Measurements from ENCODE around the gene TREX2. TPM values are rescaled to one million over a fixed set of nuclear protein-coding genes. Genes with fewer than 3 reads are reported as not detected.

The TREX2 gene
- polyA plus RNA-seq, 1 of the 3 experiments (the other 2 are of a cell fraction): 0.76 TPM

- TF ChIP-seq JUND (IDR thresholded peaks at IDR 0.05) (no peak), USF2 (IDR thresholded peaks at IDR 0.05; ENCODE audit: borderline replicate concordance, low read depth, low read length) (no peak), USF1 (IDR thresholded peaks at IDR 0.05; ENCODE audit: borderline replicate concordance, low read depth) (no peak)
Observed at GRCh38 chrX:153395613-153396319, 50.1 kb downstream of the TREX2 start (continued).

GRCh38 chrX:153394612-153395011 lies 51.2 kb downstream of the TREX2 start:
- peaks cover 21% of the 10 kb centered on the region for H3K27me3 ChIP-seq (ENCODE audit: insufficient read depth)
- no peaks in the 10 kb centered on the region for H3K36me3 ChIP-seq (replicated peaks in 1 of 2; ENCODE audit: control insufficient read depth in 1 of 2, insufficient read depth in 2 of 2, low read length in 1 of 2)
- no peak overlapping the region for H3K4me2 ChIP-seq
- no peaks in the 10 kb centered on the region for H3K9me3 ChIP-seq
- H3K9me2 ChIP-seq: no peaks in the 10 kb centered on the region
- no peak overlapping the region for H2AFZ ChIP-seq (ENCODE audit: low read depth)
- DNase-seq: no peak
- H3K9ac ChIP-seq: no peak overlapping the region
- H4K20me1 ChIP-seq (ENCODE audit: insufficient read depth): no peaks in the 10 kb centered on the region
- no peak overlapping the region for H3K27ac ChIP-seq (ENCODE audit: low read depth in 2 of 2, low read length in 1 of 2)
- no peak for TF ChIP-seq TAF1 (IDR thresholded peaks at IDR 0.05; ENCODE audit: borderline replicate concordance, low read depth, low read length)
- TF ChIP-seq RCOR1 (IDR thresholded peaks at IDR 0.05; ENCODE audit: low read length): no peak
- no peak for TF ChIP-seq RXRA (IDR thresholded peaks at IDR 0.05; ENCODE audit: borderline replicate concordance, low read depth)
- TF ChIP-seq FOXJ3 (CRISPR knock-in tag; IDR thresholded peaks at IDR 0.05): no peak
- no peak for TF ChIP-seq USF2 (IDR thresholded peaks at IDR 0.05; ENCODE audit: borderline replicate concordance, low read depth, low read length)
- TF ChIP-seq TEAD4 (IDR thresholded peaks at IDR 0.05; ENCODE audit: borderline replicate concordance, insufficient read depth): no peak
- no peak for TF ChIP-seq EZH2phosphoT487 (IDR thresholded peaks at IDR 0.05; ENCODE audit: borderline replicate concordance, low read depth)
- TF ChIP-seq FOSL2 (IDR thresholded peaks at IDR 0.05; ENCODE audit: borderline replicate concordance, low read depth): no peak
- no peak for TF ChIP-seq TCF12 (IDR thresholded peaks at IDR 0.05)
- no peak for TF ChIP-seq SMC3 (IDR thresholded peaks at IDR 0.05; ENCODE audit: low read depth, low read length)
- TF ChIP-seq POLR2AphosphoS5 (IDR thresholded peaks at IDR 0.05; ENCODE audit: low read depth, low read length): no peak
- TF ChIP-seq MAX (IDR thresholded peaks at IDR 0.05; ENCODE audit: low read depth): no peak
- TF ChIP-seq MEF2A (IDR thresholded peaks at IDR 0.05; ENCODE audit: borderline replicate concordance, low read depth): no peak
- TF ChIP-seq GATA2 (CRISPR knock-in tag; IDR thresholded peaks at IDR 0.05): no peak
- no peak for TF ChIP-seq CHD2 (IDR thresholded peaks at IDR 0.05; ENCODE audit: low read length, partially characterized antibody)
- H3F3A ChIP-seq (replicated peaks; ENCODE audit: insufficient read depth): peaks cover 4% of the 10 kb centered on the region
- POLR2A ChIA-PET: no interaction called here
- CTCF ChIA-PET: no interaction called here
- no peak overlapping the region for H3K4me3 ChIP-seq (ENCODE audit: low read depth in 2 of 2, low read length in 1 of 2)
- H3K79me2 ChIP-seq (ENCODE audit: insufficient read depth): no peaks in the 10 kb centered on the region
- H3K4me1 ChIP-seq (ENCODE audit: control insufficient read depth in 1 of 2, insufficient read depth in 2 of 2, low read depth in 1 of 2, low read length in 1 of 2): no peaks in the 10 kb centered on the region
- 23% methylated on average over 13 of the region's 13 CpGs for WGBS (ENCODE audit: low lambda C conversion rate)

Small RNA genes lying within 50 kb of the gene (small RNA-seq; reads per million reads assigned to genes)
- 0 reads per million in 7 experiments for gene RN7SL667P

Other genes with a start within 250 kb of the TREX2 start
- gene PNMA6F, start 124.3 kb downstream of the TREX2 start, polyA plus RNA-seq (2012; rRNA removed): not detected in 2 replicates
- gene ZNF275, start 111.9 kb downstream of the TREX2 start, polyA plus RNA-seq (2012; rRNA removed): 4.9 and 6.3 TPM in 2 replicates
- not detected in 2 replicates for gene PNMA6E, start 44.7 kb downstream of the TREX2 start, polyA plus RNA-seq (2012; rRNA removed)
- 0.28 TPM in 2 replicates for gene ZFP92, start 34.6 kb downstream of the TREX2 start, polyA plus RNA-seq (2012; rRNA removed)
- 27.1 and 39.7 TPM in 2 replicates for gene HAUS7, start 24.5 kb upstream of the TREX2 start, polyA plus RNA-seq (2012; rRNA removed)
- 15.2 and 28.9 TPM in 2 replicates for gene BGN, start 48.9 kb upstream of the TREX2 start, polyA plus RNA-seq (2012; rRNA removed)
- gene ATP2B3, start 71.6 kb upstream of the TREX2 start, polyA plus RNA-seq (2012; rRNA removed): 0.16 and 0.18 TPM in 2 replicates
- gene CCNQ, start 153.1 kb upstream of the TREX2 start, polyA plus RNA-seq (2012; rRNA removed): 44.5 and 45.3 TPM in 2 replicates
- 0.05 and 0.08 TPM in 2 replicates for gene DUSP9, start 201.1 kb upstream of the TREX2 start, polyA plus RNA-seq (2012; rRNA removed)
- gene PNCK, start 227.8 kb upstream of the TREX2 start, polyA plus RNA-seq (2012; rRNA removed): 1.2 and 2.5 TPM in 2 replicates
- gene SLC6A8, start 241.9 kb upstream of the TREX2 start, polyA plus RNA-seq (2012; rRNA removed): 22.3 and 30.8 TPM in 2 replicates